Keratinocyte (primary cell): ENCODE results near the gene MERTK. TPM values are rescaled to one million over a fixed set of nuclear protein-coding genes. Genes with fewer than 3 reads are reported as not detected.
A peak's percentile ranks its signal among the peaks of the same experiment; 100 is the strongest.

Source experiments
- DNase-seq: peaks from one replicate; pipeline ENCODE4 v3.0.0-alpha.2; 2011; ENCODE audit warnings: low read depth, missing footprints, low spot score
- FAIRE-seq: peaks from 2 replicates; lab custom pipeline; 2011; peaks lifted over from hg19 to GRCh38; lab: Jason Lieb, UNC
- H2AFZ ChIP-seq: 2 replicates; pipeline ENCODE4 v1.6.0; 2012; ENCODE audit warnings: low read length, control low read depth, inconsistent platforms; ENCODE audit not compliant: control insufficient read depth
- H3K27ac ChIP-seq: 2 replicates; pipeline ENCODE4 v1.5.1; 2011; ENCODE audit warnings: low read length; ENCODE audit not compliant: control insufficient read depth, insufficient read depth
- H3K27me3 ChIP-seq: 3 replicates; pipeline ENCODE4 v1.6.0; 2011; ENCODE audit warnings: low read length; ENCODE audit not compliant: control insufficient read depth, insufficient read depth; ENCODE audit errors: extremely low read depth
- H3K36me3 ChIP-seq, 2 experiments: 2 replicates in 1 of 2; 3 replicates in 1 of 2; pipeline ENCODE4 v1.5.1; 2011; ENCODE audit warnings: low read length in 2 of 2, mild to moderate bottlenecking in 1 of 2; ENCODE audit not compliant: control insufficient read depth in 2 of 2, insufficient read depth in 2 of 2; ENCODE audit errors: extremely low read depth in 1 of 2
- H3K4me1 ChIP-seq: 3 replicates; pipeline ENCODE4 v1.5.1; 2011; ENCODE audit warnings: low read length; ENCODE audit not compliant: control insufficient read depth, insufficient read depth; ENCODE audit errors: extremely low read depth
- H3K4me2 ChIP-seq: 3 replicates; pipeline ENCODE4 v1.6.0; 2011; ENCODE audit warnings: low read depth, low read length; ENCODE audit not compliant: control insufficient read depth, insufficient read depth; ENCODE audit errors: extremely low read depth
- H3K4me3 ChIP-seq, 3 experiments: fragments of 200-600 bp in 1 of 3; sonication (generic) in 1 of 3; 2 replicates in 2 of 3; 3 replicates in 1 of 3; pipeline ENCODE4 v1.5.1; 2011 to 2016; ENCODE audit warnings: low read length in 3 of 3, mild to moderate bottlenecking in 3 of 3, control low read depth in 2 of 3, inconsistent platforms in 1 of 3, low read depth in 1 of 3, mixed read lengths in 1 of 3, mixed run types in 1 of 3, moderate library complexity in 1 of 3; ENCODE audit not compliant: control insufficient read depth in 2 of 3, insufficient read depth in 2 of 3; ENCODE audit errors: extremely low read depth in 1 of 3
- H3K79me2 ChIP-seq: 2 replicates; pipeline ENCODE4 v1.6.0; 2012; ENCODE audit warnings: low read length; ENCODE audit not compliant: control insufficient read depth, insufficient read depth
- H3K9ac ChIP-seq: 3 replicates; pipeline ENCODE4 v1.6.0; 2011; ENCODE audit warnings: low read length; ENCODE audit not compliant: control insufficient read depth, insufficient read depth; ENCODE audit errors: extremely low read depth
- H3K9me1 ChIP-seq: 3 replicates; pipeline ENCODE4 v1.6.0; 2011; ENCODE audit warnings: low read length; ENCODE audit not compliant: control insufficient read depth, insufficient read depth; ENCODE audit errors: extremely low read depth
- H3K9me3 ChIP-seq: 2 replicates; pipeline ENCODE4 v1.5.1; 2012; ENCODE audit warnings: low read depth, low read length; ENCODE audit not compliant: control insufficient read depth
- H4K20me1 ChIP-seq: 3 replicates; pipeline ENCODE4 v1.6.0; 2011; ENCODE audit warnings: low read length; ENCODE audit not compliant: control insufficient read depth, insufficient read depth; ENCODE audit errors: extremely low read depth
- CTCF ChIP-seq, 3 experiments: IDR thresholded peaks in 1 of 3; conservative IDR thresholded peaks in 1 of 3; optimal IDR thresholded peaks in 1 of 3; 2 replicates in 2 of 3; 3 replicates in 1 of 3; pipeline versions ENCODE3 to v1.5.1; 2011; ENCODE audit warnings: low read length in 3 of 3, mild to moderate bottlenecking in 3 of 3, moderate library complexity in 2 of 3, control low read depth in 1 of 3, inconsistent platforms in 1 of 3; ENCODE audit not compliant: insufficient read depth in 2 of 3; ENCODE audit errors: extremely low read depth in 1 of 3
- EZH2 ChIP-seq: IDR thresholded peaks from one replicate; pipeline ENCODE4 v1.6.1; 2012; ENCODE audit warnings: inconsistent platforms, mild to moderate bottlenecking, low read length, moderate library complexity
- dilution Hi-C: fragments of 300-500 bp; cut with MboI; formaldehyde crosslinking; loops from one replicate; pipeline ENCODE4 v1.7.0; 2020; ENCODE audit warnings: low sequenced_read_pairs; ENCODE audit not compliant: extremely low pct_ligation_motif_present
- polyA plus RNA-seq, 5 experiments: library from polyadenylated mRNA; depleted of rRNA in 3 of 5; stranded (reverse) in 3 of 5; stranded (forward) in 1 of 5; unstranded in 1 of 5; fragments of >200 nt; gene quantifications; 1 replicate in 1 of 5; 2 replicates in 3 of 5; 3 replicates in 1 of 5; pipeline versions ENCODE4 v1.2.1 to v1.2.3, GENCODE V29; 2011 to 2012; ENCODE audit warnings: missing spikeins in 2 of 5, low read depth in 1 of 5, low replicate concordance in 1 of 5

Gene MERTK
- polyA plus RNA-seq, 1 donor (not counting 4 experiments of a cell fraction or from before 2014, with no cell fraction given) = 0.14 TPM

GRCh38 chr2:112032689-112033465 is 134.5 kb downstream of the MERTK start:
- dilution Hi-C loops = no loop called here
- DNase-seq = no peak
- no peak overlapping the region for H3K27ac ChIP-seq
- H3K27me3 ChIP-seq = no peaks in the 10 kb centered on the region
- no peaks in the 10 kb centered on the region for H3K9me3 ChIP-seq
- peaks cover 28% of the 10 kb centered on the region for H3K4me1 ChIP-seq
- H3K4me3 ChIP-seq = peak overlapping the region in 1 of 3 experiments; percentile 39
- H3K36me3 ChIP-seq = no peaks in the 10 kb centered on the region
- FAIRE-seq = no peak
- H4K20me1 ChIP-seq = peaks cover 2% of the 10 kb centered on the region
- no peaks in the 10 kb centered on the region for H3K9me1 ChIP-seq
- H3K4me2 ChIP-seq = peak overlapping the region; percentile 89
- no peaks in the 10 kb centered on the region for H3K79me2 ChIP-seq
- H3K9ac ChIP-seq = no peak overlapping the region
- H2AFZ ChIP-seq = no peak overlapping the region
- TF ChIP-seq EZH2 (no peak), CTCF (optimal IDR thresholded peaks at IDR 0.05 in 1 of 3, IDR thresholded peaks at IDR 0.05 in 1 of 3, conservative IDR thresholded peaks at IDR 0.05 in 1 of 3; ENCODE audit: extremely low read depth in 1 of 3, insufficient read depth in 2 of 3, low read length in 3 of 3) (peak in 2 of 3 experiments; percentile 0 to 7)

GRCh38 chr2:112033600-112033999 is 135.2 kb downstream of the MERTK start:
- DNase-seq = no peak
- Histone ChIP-seq H3K4me2 (peak overlapping the region; percentile 46), H3K4me1 (peaks cover 28% of the 10 kb centered on the region)

More at GRCh38 chr2:112033600-112033999, 135.2 kb downstream of the MERTK start:
- Histone ChIP-seq H4K20me1 (peaks cover 2% of the 10 kb centered on the region), H3K9ac (no peak overlapping the region), H3K9me1 (no peaks in the 10 kb centered on the region), H3K27ac (no peak overlapping the region), H3K36me3 (no peaks in the 10 kb centered on the region), H3K27me3 (no peaks in the 10 kb centered on the region), H3K9me3 (no peaks in the 10 kb centered on the region), H3K4me3 (no peak overlapping the region), H3K79me2 (no peaks in the 10 kb centered on the region), H2AFZ (no peak overlapping the region)
- dilution Hi-C loops = no loop called here
- no peak for FAIRE-seq
- TF ChIP-seq EZH2 (no peak), CTCF (optimal IDR thresholded peaks at IDR 0.05 in 1 of 3, IDR thresholded peaks at IDR 0.05 in 1 of 3, conservative IDR thresholded peaks at IDR 0.05 in 1 of 3; ENCODE audit: extremely low read depth in 1 of 3, insufficient read depth in 2 of 3, low read length in 3 of 3) (no peak)
